Measurements from ENCODE around the gene SH3BGR. TPM values are rescaled to one million over a fixed set of nuclear protein-coding genes. Genes with fewer than 3 reads are reported as not detected.
A peak's percentile ranks its signal among the peaks of the same experiment; 100 is the strongest.

The SH3BGR gene
- total and polyA plus RNA-seq, 8 donors, result 1.6 to 4.1 (median 3.6) TPM

- TF ChIP-seq CTCF (IDR thresholded peaks at IDR 0.05), result no peak
- Histone ChIP-seq H3K27me3 (no peaks in the 10 kb centered on the region), H3K27ac (no peak overlapping the region), H3K4me1 (no peaks in the 10 kb centered on the region), H3K4me3 (no peak overlapping the region), H3K9me3 (no peaks in the 10 kb centered on the region), H3K36me3 (no peaks in the 10 kb centered on the region)
- ATAC-seq (no peak), DNase-seq (no peak)
- intact Hi-C loops (cut with DNase I), result no loop called here
Measured at GRCh38 chr21:39471598-39471997, 19.8 kb downstream of the SH3BGR start.

- ATAC-seq, result no peak
Measured at GRCh38 chr21:39472786-39473185, 21.0 kb downstream of the SH3BGR start.

GRCh38 chr21:39474611-39475010, 22.8 kb downstream of the SH3BGR start:
- TF ChIP-seq CTCF (IDR thresholded peaks at IDR 0.05), result no peak
- no peaks in the 10 kb centered on the region for H3K27me3 ChIP-seq
- intact Hi-C loops (cut with DNase I), result no loop called here
- no peaks in the 10 kb centered on the region for H3K4me1 ChIP-seq
- H3K36me3 ChIP-seq, result no peaks in the 10 kb centered on the region
- H3K27ac ChIP-seq, result no peak overlapping the region
- DNase-seq, result peak in 2 of 4 donors; percentile 47 to 60
- H3K4me3 ChIP-seq, result no peak overlapping the region
- H3K9me3 ChIP-seq, result no peaks in the 10 kb centered on the region
- ATAC-seq, result no peak

More at GRCh38 chr21:39472786-39473185, 21.0 kb downstream of the SH3BGR start:
- no peaks in the 10 kb centered on the region for H3K4me1 ChIP-seq
- H3K27ac ChIP-seq, result no peak overlapping the region
- H3K9me3 ChIP-seq, result no peaks in the 10 kb centered on the region
- no peaks in the 10 kb centered on the region for H3K27me3 ChIP-seq
- TF ChIP-seq CTCF (IDR thresholded peaks at IDR 0.05), result no peak
- H3K36me3 ChIP-seq, result no peaks in the 10 kb centered on the region
- intact Hi-C loops (cut with DNase I), result no loop called here
- DNase-seq, result no peak
- H3K4me3 ChIP-seq, result no peak overlapping the region

- intact Hi-C loops (cut with DNase I), result no loop called here
- no peaks in the 10 kb centered on the region for H3K9me3 ChIP-seq
Measured at GRCh38 chr21:39479164-39479813, 27.5 kb downstream of the SH3BGR start.

GRCh38 chr21:39479814-39480182, 28.0 kb downstream of the SH3BGR start:
- Histone ChIP-seq H3K9me3 (no peaks in the 10 kb centered on the region), H3K27me3 (no peaks in the 10 kb centered on the region), H3K27ac (no peak overlapping the region), H3K36me3 (no peaks in the 10 kb centered on the region), H3K4me1 (no peaks in the 10 kb centered on the region), H3K4me3 (no peak overlapping the region)
- no peak for TF ChIP-seq CTCF (IDR thresholded peaks at IDR 0.05)
- intact Hi-C loops (cut with DNase I), result no loop called here
- DNase-seq (no peak), ATAC-seq (no peak)

More at GRCh38 chr21:39479164-39479813, 27.5 kb downstream of the SH3BGR start:
- DNase-seq (peak in 1 of 4 donors; percentile 5), ATAC-seq (no peak)
- H3K27me3 ChIP-seq, result no peaks in the 10 kb centered on the region
- H3K4me3 ChIP-seq, result no peak overlapping the region
- no peak for TF ChIP-seq CTCF (IDR thresholded peaks at IDR 0.05)
- H3K36me3 ChIP-seq, result no peaks in the 10 kb centered on the region
- no peaks in the 10 kb centered on the region for H3K4me1 ChIP-seq
- H3K27ac ChIP-seq, result no peak overlapping the region
